Activated CD4-positive, alpha-beta T cell treated with anti-CD3 and anti-CD28 coated beads, Interleukin-2, Interleukin-6, amounts not matched to agents 100 ng/mL and 50 ng/mL, durations not matched to agents 16 hours and 8 hours (primary cell): Measurements from ENCODE around the gene PUS7.
"Not testable (repeated sequence)": the region's sequence is repeated elsewhere in the genome, so short reads cannot be mapped to it uniquely, and the experiment has no call there.

Experiments
- DNase-seq: peaks from one replicate; pipeline ENCODE4 v3.0.0-alpha.2; 2020

PUS7 gene

DNA sequence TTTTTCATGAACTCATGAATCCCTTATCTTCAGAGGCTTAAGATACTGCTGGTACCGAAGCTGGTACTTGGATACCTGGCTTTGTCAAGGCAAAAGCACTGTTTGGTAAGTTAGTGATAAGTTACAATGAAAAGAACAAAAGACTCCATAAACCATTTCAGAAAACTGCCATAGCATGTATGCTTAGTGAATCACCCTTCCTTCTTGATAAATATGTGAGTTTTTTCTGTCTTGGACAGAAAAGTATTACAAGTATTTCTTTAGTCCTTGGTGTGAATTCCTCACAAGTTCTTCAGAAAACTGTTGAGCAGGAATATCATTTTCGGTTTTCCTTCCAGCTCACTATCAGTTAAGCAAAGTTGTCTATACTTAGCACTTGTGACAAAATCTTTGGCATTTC, 25.6 kb downstream of the PUS7 start:
- DNase-seq: no peak

DNA sequence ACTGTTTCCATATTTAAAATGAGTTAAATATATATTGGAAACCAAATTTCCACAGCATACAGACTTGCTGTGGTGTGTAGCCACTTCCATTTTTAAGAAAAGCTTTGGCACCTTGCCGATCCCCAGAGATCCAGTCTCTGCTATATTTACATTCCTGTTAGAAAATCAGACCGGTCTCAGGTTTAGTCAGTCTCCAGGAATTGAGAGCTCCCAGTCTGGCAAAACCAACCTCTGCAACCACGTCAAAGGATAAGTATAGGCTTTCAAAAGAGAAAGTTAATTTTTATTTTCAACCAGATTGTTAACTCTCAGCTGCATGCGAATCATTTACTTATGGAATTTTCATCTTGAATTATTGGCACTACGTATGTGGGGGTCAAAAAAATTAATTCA, 28.2 kb downstream of the PUS7 start:
- no peak for DNase-seq

DNA sequence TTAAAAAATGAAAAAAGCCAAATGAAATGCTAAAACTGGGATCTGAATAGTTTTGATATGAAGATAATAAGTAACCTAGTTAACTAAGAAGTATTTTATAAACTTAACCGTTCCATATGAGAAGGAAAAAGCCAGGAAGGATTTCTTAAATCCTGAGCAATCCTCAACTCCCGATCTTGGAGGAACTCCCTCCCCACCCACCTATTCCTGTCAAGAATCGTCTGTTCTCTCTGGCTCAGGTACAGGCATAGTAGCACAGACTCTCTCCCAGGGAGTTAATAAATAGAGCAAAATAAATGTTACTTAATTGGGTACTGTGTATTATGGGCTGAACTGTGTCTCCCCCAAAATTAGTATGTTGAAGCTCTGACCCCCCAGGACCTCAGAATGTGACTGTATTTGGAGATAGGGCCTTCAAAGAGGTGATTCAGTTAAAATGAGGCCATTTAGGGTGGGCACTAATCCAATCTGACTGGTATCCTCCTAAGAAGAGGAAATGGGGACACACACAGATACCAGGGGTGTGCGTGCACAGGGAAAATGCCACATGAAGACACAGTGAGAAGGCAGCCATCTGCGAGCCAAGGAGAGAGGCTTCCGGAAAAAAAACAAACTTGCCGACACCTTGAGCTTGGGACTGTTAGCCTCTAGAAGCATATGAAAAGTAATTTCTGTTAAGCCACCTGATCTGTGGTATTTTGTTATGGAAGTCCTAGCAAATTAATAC, 28.7 kb downstream of the PUS7 start:
- no peak for DNase-seq

DNA sequence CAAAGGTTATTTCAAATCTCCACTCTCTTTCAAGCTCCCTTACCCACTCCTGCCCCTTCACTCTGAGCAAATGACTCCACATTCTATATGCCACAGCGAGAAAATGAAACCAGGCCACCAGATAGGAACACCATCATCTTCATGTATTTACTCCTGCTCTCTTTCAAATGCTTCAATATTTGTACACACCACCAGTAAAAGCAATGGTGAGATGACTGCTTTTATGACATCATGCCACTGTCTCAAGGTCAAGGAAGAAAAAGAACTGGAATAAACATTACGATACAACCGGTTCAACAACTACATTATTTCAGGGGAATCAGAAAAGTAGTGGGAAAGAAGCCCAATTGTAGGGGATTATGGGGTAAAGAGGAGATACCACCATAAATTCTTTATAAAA, 32.7 kb downstream of the PUS7 start:
- DNase-seq: no peak

DNA sequence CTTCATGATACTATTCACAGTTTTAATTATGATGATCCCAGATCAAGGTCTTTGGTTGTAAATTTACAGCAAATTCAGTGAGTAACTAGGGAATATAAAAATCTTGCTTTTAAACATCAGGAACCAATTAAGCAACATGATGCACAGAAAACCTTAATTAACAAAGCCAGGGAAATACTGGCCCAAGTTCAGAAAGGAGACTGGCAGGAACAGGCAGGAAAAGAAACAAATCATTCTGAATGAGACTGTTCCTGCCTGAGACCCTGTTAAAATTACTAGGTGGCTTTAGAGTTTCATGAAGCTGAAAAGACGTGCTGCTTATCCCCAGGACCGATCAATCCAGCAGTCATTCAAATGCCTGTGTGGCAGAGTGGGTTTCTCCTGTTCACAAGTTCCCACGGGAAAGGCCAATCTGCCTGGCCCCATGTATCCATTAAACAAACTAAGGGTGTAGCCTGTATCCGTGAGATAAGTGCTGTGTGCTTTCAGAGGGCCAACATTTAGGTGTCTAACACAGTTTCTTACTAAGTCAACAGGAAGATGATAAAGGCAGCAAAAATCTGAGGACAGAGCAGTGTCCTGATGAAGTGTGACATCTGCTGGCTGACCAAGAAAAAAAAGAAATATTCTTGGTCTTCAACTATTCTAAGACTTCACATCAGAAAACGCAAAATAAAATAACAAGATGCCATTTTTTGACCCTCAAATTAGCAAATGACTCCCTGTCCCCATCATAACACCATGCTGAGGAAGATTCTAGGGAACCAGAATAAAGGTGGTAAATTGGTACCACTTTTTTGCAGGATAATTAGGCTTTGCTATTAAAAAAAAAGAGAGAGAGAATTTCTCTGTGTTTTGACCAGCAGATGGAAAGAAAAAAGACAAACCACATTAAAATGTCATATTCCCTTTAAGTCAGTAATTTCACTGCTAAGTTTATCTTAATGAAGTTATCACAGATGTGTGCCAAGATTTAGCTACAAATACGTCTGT, 34.2 kb downstream of the PUS7 start:
- no peak for DNase-seq

DNA sequence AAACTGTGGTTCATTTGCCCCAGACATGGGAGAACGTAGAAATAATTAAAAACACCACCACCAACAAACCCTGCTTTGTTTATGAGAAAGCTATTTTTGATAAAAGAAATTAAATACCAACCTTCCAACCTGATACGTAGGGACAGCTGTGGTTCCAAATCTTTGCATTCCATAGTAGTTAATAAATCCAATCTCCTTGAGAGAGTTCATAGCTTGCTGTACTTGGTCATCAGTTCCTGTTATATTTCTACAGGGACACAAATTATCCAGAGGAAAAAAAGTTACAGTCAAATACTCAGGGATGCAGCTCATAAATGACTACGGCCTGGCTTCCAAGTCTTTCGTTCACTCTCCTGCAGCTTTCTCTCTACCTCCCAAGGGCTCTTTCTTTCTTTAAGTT, 41.1 kb downstream of the PUS7 start:
- no peak for DNase-seq

DNA sequence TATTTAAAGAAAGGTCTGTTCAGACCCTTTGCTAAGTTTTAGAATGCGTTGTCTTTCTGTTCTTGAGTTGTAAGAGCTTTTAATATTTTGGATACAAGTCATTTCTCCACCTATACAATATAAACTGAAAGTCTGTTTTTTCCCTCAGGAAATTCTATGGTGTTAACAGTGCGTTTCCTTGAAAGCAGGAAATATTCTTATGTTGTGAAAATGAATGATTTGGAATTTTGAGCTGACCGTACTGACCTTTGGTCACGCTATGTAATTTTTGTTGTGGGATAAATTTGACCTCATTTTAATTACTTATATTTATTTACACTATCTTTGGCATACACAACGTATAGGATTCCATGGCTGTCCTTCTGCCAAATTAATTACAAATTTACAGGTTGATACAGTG, 43.5 kb downstream of the PUS7 start:
- DNase-seq: no peak

DNA sequence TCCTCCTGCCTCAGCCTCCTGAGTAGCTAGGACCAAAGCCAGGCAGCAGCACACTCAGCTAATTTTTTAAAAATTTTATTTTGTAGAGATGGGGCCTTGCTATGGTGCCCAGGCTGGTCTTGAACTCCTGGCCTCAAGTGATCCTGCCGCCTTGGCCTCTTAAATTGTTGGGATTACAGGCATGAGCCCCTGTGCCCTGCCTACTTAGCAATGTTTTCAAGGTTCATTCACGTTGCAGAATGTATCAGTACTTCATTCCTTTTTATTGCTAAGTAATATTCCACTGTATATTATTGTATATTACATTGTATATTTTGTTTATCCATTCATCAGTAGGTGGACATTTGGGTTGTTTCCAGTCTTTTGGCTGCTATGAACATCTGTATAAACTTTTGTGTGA, 44.2 kb downstream of the PUS7 start:
- no peak for DNase-seq

DNA sequence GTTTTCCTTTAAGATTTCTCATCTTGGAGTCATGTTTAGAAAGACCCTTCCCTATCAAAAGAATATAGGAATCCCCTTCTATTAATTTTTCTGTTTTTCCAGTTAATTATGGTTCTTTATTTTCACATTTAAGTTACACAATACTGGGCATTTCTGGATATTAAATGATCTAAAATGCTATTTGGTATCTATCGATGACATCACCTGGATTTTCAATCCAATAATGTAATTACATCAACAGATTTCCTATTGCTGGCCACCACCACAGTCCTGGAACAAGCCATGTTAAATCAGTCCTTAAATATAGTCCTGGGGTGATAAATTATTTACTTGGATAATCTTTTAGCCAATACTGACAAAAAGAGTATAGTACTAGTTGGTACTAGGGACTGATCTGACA, 48.0 kb downstream of the PUS7 start:
- no peak for DNase-seq

DNA sequence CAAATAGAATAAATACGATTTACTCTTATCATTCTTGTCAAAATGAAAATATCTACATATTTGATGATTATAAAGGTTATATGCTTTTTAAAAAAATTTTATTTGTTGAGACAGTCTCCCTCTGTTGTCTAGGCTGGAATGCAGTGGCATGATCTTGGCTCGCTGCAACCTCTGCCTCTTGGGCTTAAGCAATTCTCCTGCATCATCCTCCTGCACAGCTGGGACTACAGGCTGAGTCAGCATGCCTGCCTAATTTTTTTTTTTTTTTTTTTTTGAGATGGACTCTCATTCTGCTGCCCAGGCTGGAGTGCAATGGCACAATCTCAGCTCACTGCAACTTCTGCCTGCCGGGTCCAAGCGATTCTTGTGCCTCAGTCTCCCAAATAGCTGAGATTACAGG, 48.9 kb downstream of the PUS7 start:
- no peak for DNase-seq

DNA sequence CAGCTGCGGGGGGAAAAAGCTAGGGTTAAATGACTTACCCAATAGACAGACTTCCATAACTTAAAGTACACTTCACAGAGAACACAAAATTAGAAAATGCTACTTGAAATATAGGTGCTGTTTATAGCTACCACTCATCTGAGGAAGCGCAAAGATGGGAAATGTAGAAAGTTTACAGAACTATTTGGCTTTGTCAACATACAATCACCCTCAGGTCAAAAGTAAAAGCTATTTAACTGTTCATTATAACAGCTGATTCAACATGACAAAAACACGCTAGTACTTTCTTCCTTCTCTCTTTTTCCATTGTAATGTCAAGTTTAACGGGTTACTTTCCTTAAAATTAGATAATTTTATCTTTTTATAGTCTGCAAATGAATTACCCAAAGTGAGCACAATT, 51.2 kb downstream of the PUS7 start:
- DNase-seq: no peak

DNA sequence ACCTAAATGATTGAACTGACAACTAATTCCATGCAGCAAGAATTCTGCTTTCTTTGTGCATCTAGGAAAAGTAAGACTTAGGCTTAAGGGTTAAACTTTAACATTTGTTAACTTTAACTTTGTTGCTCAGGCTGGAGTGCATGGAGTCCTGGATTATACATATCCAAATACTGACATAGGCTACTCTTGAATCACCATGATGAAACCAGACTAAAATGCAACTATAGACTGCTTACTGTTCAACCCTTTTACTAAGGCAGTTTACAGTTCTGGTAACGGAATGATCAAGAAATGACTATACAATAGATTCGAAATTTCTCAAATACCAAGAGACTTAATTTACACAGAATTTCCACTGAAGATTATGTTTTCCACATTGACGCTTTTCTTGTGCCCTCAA, 52.0 kb downstream of the PUS7 start:
- no peak for DNase-seq

DNA sequence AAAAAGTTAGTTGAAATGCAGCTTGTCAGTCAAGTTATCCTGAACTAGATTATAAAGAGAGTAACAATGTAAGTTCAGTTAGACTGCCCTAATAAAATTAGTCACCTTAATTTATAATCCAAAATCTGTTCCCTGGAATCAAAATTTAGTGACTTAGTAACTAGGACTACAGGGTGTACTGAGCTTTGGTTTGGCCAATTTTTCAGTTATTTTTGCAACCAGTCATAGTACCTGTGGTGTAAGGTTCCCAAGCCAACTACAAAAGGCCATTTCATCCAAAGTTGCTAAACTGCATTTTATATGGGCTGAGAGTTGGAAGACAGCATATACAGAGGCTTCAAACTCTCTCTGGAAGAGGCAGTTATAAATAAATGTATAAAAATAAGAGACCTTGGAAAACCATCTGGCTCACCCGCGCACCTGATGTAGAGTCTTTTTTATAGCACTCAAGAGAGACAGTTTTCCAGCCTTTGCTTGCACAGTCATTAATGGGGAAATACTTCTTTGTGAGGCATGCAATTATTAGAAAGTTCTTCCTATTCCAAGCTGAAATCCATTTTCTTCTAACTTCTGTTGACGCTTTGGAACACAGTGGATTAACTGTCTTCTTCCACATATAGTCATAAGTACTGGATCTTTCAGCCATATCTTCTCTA, 59.2 kb downstream of the PUS7 start:
- no peak for DNase-seq

DNA sequence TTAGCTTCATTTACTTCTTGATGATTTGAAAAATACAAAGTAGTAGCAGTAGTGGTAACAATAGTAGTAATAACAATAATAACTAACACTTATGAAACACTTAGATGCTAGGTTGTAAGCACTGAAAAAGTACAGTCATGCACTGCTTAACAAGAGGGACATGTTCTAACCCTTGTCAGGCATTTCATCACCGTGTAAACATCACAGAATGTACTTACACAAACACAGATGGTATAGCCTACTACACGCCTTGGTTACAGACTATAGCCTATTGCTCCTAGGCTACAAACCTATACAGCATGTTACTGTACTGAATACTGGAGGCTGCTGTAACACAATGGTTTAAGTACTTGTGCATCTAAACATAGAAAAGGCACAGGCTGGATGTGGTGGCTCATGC, 60.6 kb downstream of the PUS7 start:
- DNase-seq: no peak

DNA sequence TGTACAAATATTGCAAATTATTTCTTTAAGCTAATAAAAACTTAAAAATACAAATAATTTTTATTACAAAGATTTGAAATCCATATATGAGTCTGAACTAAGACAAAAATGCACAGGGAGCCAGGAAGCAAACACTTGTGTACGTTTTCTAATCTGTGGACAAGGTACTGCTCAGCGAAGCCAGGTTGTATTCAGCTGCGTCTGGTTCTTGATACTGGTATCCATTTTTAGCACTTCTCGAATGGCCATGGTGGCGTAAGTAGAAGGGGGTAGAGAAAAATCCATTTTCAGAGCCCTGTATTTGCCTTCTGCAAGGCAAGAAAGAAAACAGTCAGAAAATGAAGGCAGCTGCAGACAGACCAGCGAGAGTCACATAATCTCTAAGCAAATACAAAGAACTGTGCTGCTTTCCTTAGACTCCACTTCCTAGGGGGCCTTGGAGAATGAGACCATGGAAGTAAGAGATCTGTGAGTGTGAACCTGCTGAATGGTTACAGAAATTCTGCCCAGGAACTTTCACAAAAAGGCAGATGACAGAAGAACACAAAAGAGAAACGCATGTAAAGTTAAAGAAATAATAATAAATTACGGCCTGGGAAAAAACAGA, 64.3 kb downstream of the PUS7 start:
- no peak for DNase-seq

DNA sequence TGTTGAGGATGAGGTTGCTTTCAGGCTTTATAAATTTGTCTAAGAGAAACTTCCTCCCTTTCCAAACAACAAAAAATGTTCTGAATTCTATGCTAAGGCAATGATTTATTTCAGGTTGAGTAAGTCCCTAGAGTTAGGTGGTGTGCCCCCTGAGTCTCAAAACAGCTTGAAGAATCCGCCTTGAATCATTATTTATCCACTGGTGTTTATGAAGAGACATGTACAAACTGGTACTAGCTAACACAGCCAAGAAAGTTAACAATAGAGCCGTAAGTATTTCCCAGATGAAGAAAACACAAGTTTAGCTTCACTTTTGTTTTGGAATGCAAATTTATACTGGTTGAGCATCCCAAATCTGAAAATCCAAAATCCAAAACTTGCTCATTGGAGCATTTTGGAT, 67.2 kb downstream of the PUS7 start:
- DNase-seq: no peak

DNA sequence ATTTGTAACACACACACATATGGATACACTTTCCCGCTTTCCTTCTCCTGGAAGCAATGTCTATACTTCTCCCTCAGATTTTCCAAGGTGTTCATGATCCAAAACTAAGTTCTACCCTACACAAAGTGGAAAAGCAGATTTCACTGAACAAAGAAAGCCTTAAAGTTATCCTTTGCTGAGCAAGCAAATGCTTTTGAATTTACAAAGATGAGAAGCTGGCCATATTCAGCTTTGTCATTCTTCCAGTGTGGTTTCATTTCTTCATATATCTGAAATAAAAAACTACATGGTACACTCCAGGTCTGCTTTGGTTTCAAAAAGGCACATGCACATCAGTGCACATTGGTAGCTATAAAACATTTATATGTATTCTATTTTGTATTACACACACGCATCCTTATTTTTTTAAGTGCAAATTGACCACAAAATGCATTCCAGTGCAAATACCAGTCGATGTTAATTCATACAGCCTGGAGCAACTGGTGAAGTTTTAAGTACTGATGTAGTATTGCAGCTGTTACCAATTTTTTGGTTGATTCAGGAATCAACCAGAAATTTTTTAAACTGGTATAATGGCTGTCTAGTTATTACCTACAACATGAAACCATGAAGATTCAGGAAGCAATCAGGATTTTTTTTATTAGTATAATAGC, 67.8 kb downstream of the PUS7 start:
- no peak for DNase-seq

DNA sequence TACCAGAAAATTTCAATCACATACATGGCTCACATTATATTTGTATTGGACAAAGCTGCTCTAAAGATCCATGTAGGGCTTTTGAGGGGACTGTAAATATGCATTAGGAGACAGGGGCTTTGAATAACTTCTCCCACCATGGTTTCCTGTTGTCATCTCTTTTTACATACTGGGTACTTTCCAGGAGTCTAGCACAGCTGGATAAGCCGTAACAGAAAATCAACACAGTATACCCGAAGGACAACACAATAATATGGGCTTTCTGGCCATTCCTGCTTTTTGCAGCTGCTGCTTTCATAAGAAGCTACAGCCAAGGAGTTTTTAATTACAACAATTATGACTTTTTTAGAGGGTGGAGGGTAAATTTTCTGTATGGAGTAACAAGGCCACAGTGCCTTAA, 70.0 kb downstream of the PUS7 start:
- DNase-seq: no peak

DNA sequence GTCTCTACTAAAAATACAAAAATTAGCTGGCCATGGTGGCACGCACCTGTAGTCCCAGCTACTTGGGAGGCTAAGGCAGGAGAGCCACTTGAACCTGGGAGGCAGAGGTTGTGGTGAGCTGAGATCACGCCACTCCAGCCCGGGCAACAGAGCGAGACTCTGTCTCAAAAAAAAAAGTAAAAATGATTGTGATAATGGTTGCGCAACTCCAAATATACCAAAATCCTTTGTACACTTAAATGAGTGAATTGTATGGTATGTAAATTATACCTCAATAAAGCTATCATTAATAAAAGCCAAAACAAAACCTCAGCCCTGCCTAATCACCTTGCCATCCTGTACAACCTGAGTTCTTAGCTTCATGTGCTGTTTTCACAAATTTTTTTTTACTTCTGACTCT, 71.2 kb downstream of the PUS7 start:
- DNase-seq: not testable (repeated sequence)

DNA sequence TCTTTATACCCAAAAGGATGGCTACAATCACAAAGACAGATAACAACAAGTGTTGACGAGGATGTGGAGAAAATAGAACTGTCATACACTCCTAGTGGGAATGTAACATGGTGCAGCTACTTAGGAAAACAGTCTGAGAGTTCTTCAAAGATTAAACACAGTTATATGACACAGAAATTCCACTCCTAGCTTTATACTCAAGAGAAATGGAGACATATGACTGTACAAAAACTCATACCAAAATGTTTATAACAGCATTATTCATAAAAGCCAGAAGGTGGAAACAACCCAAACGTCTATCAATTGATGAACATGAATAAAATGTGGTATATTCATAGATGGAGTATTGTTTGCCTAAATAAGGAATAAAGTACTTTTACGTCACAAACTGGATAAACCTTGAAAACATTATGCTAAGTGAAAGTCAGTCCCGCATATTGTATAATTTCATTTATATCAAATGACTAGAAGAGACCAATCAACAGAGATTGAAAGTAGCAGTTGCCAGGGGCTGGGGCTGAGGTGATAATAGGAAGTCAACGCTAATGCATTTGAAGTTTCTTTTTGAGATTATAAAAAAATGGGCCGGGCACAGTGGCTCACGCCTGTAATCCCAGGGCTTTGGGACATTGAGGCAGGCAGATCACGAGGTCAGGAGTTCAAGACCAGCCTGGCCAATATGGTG, 71.8 kb downstream of the PUS7 start:
- DNase-seq: no peak

DNA sequence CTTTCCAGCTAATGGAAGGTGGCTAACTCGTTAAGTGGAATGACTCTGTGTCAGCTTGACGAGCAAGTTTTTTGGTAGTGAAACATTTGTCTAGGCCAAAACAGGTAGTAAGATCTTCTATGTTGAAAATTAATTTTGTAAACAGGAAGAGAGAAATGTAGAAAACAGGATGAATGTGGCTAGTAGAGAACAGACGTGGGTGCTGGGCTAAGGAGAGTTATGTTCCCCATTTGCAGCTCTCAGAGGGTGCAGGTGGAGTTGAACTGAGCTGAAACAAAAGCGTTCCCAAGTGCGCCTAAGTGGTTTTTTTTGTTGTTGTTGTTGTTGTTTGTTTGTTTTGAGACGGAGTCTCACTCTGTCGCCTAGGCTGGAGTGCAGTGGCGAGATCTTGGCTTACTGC, 73.9 kb downstream of the PUS7 start:
- DNase-seq: no peak

DNA sequence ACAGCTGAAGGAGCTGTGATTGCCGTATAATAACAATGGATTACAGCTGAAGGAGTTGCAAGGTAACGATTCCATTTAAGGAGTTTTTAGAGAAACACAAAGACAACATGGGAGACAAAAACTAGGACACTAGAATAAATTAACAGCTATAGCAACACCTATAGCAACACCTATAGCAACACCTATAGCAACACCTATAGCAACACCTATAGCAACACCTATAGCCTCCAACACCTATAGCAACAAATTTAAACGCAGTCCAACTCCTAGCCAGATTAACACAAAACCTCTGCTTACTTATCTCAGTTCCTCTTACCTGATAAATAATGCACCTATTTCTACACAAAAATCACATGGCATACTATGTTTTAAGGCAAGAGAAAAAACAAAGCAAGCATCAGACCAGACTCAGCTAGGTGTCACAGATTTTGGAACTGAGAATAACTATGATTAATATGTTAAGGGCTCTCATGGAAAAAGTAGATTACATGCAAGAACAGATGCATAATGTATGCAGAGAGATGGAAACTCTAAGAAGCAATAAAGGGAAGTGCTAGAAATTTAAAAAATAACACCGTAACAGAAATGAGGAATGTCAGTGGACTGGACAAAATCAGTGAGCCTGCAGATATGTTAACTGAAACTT, 77.6 kb downstream of the PUS7 start:
- no peak for DNase-seq
